DND-41 (cell line): ENCODE measurements around the gene ECE2.

ENCODE experiments used
- ATAC-seq: fragments of 200-7000 bp; cut with Tn5 transposase; 3 replicates; pipeline ENCODE4 v1.9.1; 2021; ENCODE audit warnings: low read depth; ENCODE audit not compliant: insufficient read depth
- DNase-seq: peaks from one replicate; pipeline ENCODE4 v3.0.0-alpha.2; 2020
- H2AFZ ChIP-seq: 2 replicates; pipeline ENCODE4 v1.6.0; 2012; ENCODE audit warnings: low read depth, low read length
- H3K27ac ChIP-seq: 2 replicates; pipeline ENCODE4 v1.5.1; 2012; ENCODE audit warnings: low read length, inconsistent platforms
- H3K27me3 ChIP-seq: fragments of 200-600 bp; sonication (generic); 2 replicates; pipeline ENCODE4 v1.6.0; 2012; ENCODE audit warnings: low read length, mild to moderate bottlenecking, inconsistent platforms; ENCODE audit not compliant: insufficient read depth, poor library complexity
- H3K36me3 ChIP-seq: 2 replicates; pipeline ENCODE4 v1.5.1; 2012; ENCODE audit warnings: low read length, inconsistent platforms; ENCODE audit not compliant: insufficient read depth
- H3K4me1 ChIP-seq: 2 replicates; pipeline ENCODE4 v1.5.1; 2012; ENCODE audit warnings: mild to moderate bottlenecking, low read length; ENCODE audit not compliant: insufficient read depth
- H3K4me2 ChIP-seq: 2 replicates; pipeline ENCODE4 v1.6.0; 2012; ENCODE audit warnings: mild to moderate bottlenecking, moderate library complexity, low read length, inconsistent platforms; ENCODE audit not compliant: insufficient read depth
- H3K4me3 ChIP-seq, 2 experiments: fragments of 200-600 bp in 1 of 2; shearing (Covaris generic) in 1 of 2; 2 replicates each; pipeline ENCODE4 v1.5.1; 2012 to 2016; ENCODE audit warnings: inconsistent platforms in 2 of 2, low read length in 2 of 2, mild to moderate bottlenecking in 2 of 2, low read depth in 1 of 2, moderate library complexity in 1 of 2
- H3K79me2 ChIP-seq: 2 replicates; pipeline ENCODE4 v1.6.0; 2012; ENCODE audit warnings: low read length, inconsistent platforms; ENCODE audit not compliant: insufficient read depth
- H3K9ac ChIP-seq: 2 replicates; pipeline ENCODE4 v1.6.0; 2012; ENCODE audit warnings: low read depth, mild to moderate bottlenecking, inconsistent platforms, low read length, moderate library complexity
- H3K9me3 ChIP-seq: 2 replicates; pipeline ENCODE4 v1.5.1; 2012; ENCODE audit warnings: low read length, moderate library complexity, mild to moderate bottlenecking, inconsistent platforms; ENCODE audit not compliant: insufficient read depth, severe bottlenecking
- H4K20me1 ChIP-seq: 2 replicates; pipeline ENCODE4 v1.6.0; 2012; ENCODE audit warnings: low read length; ENCODE audit not compliant: insufficient read depth
- EZH2 ChIP-seq: IDR thresholded peaks from 3 replicates; pipeline ENCODE4 v1.6.1; 2012; ENCODE audit warnings: borderline replicate concordance, low read depth, mild to moderate bottlenecking, moderate library complexity, low read length, inconsistent platforms; ENCODE audit not compliant: severe bottlenecking
- TF ChIP-seq, protein P1 (sequence below): IDR thresholded peaks from 2 replicates; pipeline ENCODE4 v1.5.1; 2012; ENCODE audit warnings: borderline replicate concordance, low read length, moderate library complexity, mild to moderate bottlenecking; ENCODE audit not compliant: poor library complexity, severe bottlenecking; ENCODE audit errors: extremely low read depth

Gene ECE2

DNA sequence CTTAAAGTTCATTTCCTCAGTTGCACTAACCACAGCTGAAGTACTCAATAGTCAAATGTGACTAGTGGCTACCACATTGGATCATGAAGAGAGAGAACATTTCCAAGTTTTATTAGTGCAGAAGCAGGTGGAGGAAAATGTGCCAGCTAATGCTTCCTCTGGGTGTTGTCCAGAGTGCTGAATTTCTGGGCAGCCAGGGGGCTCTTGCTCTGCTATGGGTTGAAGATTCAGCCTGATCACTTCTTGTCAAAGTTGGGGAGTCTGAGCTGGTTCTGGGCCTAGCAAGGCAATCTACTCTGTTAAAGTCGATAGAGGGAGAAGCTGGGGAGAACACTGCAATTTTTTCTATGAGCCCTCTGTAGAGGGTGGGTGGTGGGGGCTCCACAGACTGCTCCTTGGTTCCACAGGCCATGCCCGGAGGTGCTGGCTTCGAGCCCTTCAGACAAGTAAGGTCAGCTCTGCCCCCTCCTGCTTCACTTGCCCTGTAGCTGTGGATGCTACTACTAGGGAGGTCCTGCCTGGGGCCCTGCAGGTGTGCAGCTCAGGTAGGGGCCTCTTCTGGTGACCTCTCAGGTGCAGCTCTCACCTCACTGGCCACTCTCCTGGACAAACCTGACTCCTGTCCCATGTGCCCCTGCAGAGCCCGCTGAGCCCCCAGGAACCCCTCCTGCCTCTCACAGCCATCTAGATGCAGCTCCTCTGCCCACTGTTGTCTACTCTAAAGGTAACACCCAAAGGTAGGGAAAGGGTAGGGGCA is 35.3 kb upstream of the ECE2 start:
- DNase-seq (peak; percentile 48), ATAC-seq (peak; percentile 75)
- Histone ChIP-seq H3K27ac (no peak overlapping the region), H3K9ac (no peak overlapping the region), H3K36me3 (peaks cover 39% of the 10 kb centered on the region), H4K20me1 (peaks cover 38% of the 10 kb centered on the region), H2AFZ (no peak overlapping the region), H3K4me3 (no peak overlapping the region), H3K4me2 (no peak overlapping the region), H3K4me1 (no peaks in the 10 kb centered on the region; the same call in 1 of the 2 replicates), H3K27me3 (no peaks in the 10 kb centered on the region), H3K9me3 (no peaks in the 10 kb centered on the region), H3K79me2 (peaks cover under 1% of the 10 kb centered on the region; the same call in 1 of the 2 replicates)
- TF ChIP-seq EZH2: no peak
- TF ChIP-seq, protein P1, sequence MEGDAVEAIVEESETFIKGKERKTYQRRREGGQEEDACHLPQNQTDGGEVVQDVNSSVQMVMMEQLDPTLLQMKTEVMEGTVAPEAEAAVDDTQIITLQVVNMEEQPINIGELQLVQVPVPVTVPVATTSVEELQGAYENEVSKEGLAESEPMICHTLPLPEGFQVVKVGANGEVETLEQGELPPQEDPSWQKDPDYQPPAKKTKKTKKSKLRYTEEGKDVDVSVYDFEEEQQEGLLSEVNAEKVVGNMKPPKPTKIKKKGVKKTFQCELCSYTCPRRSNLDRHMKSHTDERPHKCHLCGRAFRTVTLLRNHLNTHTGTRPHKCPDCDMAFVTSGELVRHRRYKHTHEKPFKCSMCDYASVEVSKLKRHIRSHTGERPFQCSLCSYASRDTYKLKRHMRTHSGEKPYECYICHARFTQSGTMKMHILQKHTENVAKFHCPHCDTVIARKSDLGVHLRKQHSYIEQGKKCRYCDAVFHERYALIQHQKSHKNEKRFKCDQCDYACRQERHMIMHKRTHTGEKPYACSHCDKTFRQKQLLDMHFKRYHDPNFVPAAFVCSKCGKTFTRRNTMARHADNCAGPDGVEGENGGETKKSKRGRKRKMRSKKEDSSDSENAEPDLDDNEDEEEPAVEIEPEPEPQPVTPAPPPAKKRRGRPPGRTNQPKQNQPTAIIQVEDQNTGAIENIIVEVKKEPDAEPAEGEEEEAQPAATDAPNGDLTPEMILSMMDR: peak; percentile 25

DNA sequence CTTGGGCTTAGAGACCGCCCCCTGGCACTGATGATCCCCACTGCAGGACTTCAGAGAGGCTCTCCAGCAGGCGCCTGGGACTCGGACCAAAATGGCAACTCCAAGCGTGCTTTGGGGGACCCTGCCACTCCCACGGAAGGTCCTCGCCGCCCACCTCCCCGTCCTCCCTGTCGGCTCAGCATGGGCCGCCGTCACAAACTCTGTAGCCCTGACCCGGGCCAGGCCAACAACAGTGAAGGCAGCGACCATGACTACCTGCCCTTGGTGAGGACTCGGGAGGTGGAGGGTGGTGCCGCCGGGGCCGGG is 34.7 kb upstream of the ECE2 start:
- peaks cover 38% of the 10 kb centered on the region for H4K20me1 ChIP-seq
- H3K27me3 ChIP-seq: no peaks in the 10 kb centered on the region
- ATAC-seq (peak; percentile 12; the same call in 1 of the 3 replicates), DNase-seq (no peak)
- no peak for TF ChIP-seq EZH2
- TF ChIP-seq, protein P1: no peak
- no peak overlapping the region for H3K27ac ChIP-seq
- H3K36me3 ChIP-seq: peaks cover 44% of the 10 kb centered on the region
- no peak overlapping the region for H3K9ac ChIP-seq
- no peaks in the 10 kb centered on the region; the same call in 1 of the 2 replicates for H3K4me1 ChIP-seq
- H3K79me2 ChIP-seq: peaks cover 5% of the 10 kb centered on the region; the same call in 1 of the 2 replicates
- no peaks in the 10 kb centered on the region for H3K9me3 ChIP-seq
- no peak overlapping the region for H3K4me3 ChIP-seq
- no peak overlapping the region for H3K4me2 ChIP-seq
- no peak overlapping the region for H2AFZ ChIP-seq

DNA sequence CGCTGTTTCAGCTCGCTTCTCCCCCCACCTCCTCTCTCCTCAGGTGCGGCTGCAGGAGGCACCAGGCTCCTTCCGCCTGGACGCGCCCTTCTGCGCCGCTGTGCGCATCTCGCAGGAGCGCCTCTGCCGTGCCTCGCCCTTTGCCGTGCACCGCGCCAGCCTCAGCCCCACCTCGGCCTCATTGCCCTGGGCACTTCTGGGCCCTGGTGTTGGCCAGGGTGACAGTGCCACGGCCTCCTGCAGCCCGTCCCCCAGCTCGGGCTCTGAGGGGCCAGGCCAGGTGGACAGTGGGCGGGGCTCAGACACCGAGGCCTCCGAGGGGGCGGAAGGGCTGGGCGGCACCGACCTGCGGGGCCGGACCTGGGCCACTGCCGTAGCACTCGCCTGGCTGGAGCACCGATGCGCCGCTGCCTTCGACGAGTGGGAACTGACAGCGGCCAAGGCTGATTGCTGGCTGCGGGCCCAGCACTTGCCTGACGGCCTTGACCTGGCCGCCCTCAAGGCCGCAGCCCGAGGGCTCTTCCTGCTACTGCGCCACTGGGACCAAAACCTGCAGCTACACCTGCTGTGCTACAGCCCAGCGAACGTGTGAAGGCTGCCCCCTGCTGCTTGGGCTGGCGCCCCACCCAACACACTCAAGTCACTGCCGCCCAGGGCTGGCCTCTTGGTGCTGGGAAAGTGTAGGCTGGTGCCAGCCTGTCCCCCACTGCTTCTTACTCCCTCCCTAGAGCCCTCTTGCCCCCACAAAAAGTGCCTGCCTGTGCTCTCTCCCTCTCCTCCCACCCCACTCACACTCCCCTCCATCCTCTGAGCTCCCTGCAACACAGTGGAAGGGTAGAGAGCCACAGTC is 34.1 kb upstream of the ECE2 start:
- H3K4me1 ChIP-seq: peaks cover under 1% of the 10 kb centered on the region; the same call in 1 of the 2 replicates
- no peaks in the 10 kb centered on the region for H3K9me3 ChIP-seq
- no peak overlapping the region for H2AFZ ChIP-seq
- H4K20me1 ChIP-seq: peaks cover 38% of the 10 kb centered on the region
- H3K9ac ChIP-seq: no peak overlapping the region
- H3K27me3 ChIP-seq: no peaks in the 10 kb centered on the region
- no peak overlapping the region for H3K4me2 ChIP-seq
- ATAC-seq (peak; percentile 62), DNase-seq (peak; percentile 28)
- no peak overlapping the region for H3K4me3 ChIP-seq
- TF ChIP-seq, protein P1: peak; percentile 49
- no peak for TF ChIP-seq EZH2
- no peak overlapping the region for H3K27ac ChIP-seq
- peaks cover 9% of the 10 kb centered on the region; the same call in 1 of the 2 replicates for H3K79me2 ChIP-seq
- peaks cover 46% of the 10 kb centered on the region for H3K36me3 ChIP-seq
